ENCODE results near the gene LRRC49. TPM values are rescaled to one million over a fixed set of nuclear protein-coding genes. Genes with fewer than 3 reads are reported as not detected.
A peak's percentile ranks its signal among the peaks of the same experiment; 100 is the strongest.
"Not testable (repeated sequence)": the region's sequence is repeated elsewhere in the genome, so short reads cannot be mapped to it uniquely, and the experiment has no call there.

LRRC49 gene
- total RNA-seq, 2 experiments from 2014 or later = 0.14 to 0.62 TPM

GRCh38 chr15:70856884-70857561 is 35.6 kb upstream of the LRRC49 start:
- H3K4me3 Mint-ChIP-seq = no peak overlapping the region
- intact Hi-C loops (cut with DNase I, micrococcal nuclease) = no loop called here
- peaks cover 28% of the 10 kb centered on the region for H3K27me3 Mint-ChIP-seq
- H3K4me1 Mint-ChIP-seq = peaks cover 3% of the 10 kb centered on the region
- ATAC-seq = no peak
- no peaks in the 10 kb centered on the region for H3K9me3 Mint-ChIP-seq (ENCODE audit: low read depth)
- no peak for DNase-seq
- POLR2A ChIA-PET = no interaction called here
- CTCF ChIA-PET = interaction anchor here (0.5 to 1.6 kb wide), 2 partner anchors 18 to 57 kb away, joined by 3 to 4 read pairs; no protein-coding TSS in a partner anchor
- no peaks in the 10 kb centered on the region for H3K36me3 Mint-ChIP-seq (ENCODE audit: low read depth)
- no peak overlapping the region for H3K27ac Mint-ChIP-seq

GRCh38 chr15:70857562-70858285 is 34.9 kb upstream of the LRRC49 start:
- H3K27ac Mint-ChIP-seq = no peak overlapping the region
- ChIA-PET POLR2A (no interaction called here), CTCF (interaction anchor here (1.6 kb wide), 1 partner anchor 17 kb away, joined by 4 read pairs; no protein-coding TSS in a partner anchor)
- ATAC-seq (no peak), DNase-seq (no peak)
- no peak overlapping the region for H3K4me3 Mint-ChIP-seq
- peaks cover 24% of the 10 kb centered on the region for H3K27me3 Mint-ChIP-seq
- H3K4me1 Mint-ChIP-seq = peaks cover 3% of the 10 kb centered on the region
- intact Hi-C loops (cut with DNase I, micrococcal nuclease) = no loop called here
- H3K9me3 Mint-ChIP-seq (ENCODE audit: low read depth) = no peaks in the 10 kb centered on the region
- H3K36me3 Mint-ChIP-seq (ENCODE audit: low read depth) = no peaks in the 10 kb centered on the region

GRCh38 chr15:70858614-70859321 is 33.9 kb upstream of the LRRC49 start:
- peaks cover 18% of the 10 kb centered on the region for H3K27me3 Mint-ChIP-seq
- H3K4me1 Mint-ChIP-seq; intact Hi-C loops (cut with DNase I, micrococcal nuclease); H3K36me3 Mint-ChIP-seq (ENCODE audit: low read depth); POLR2A ChIA-PET; H3K4me3 Mint-ChIP-seq; H3K27ac Mint-ChIP-seq; ATAC-seq; DNase-seq; H3K9me3 Mint-ChIP-seq (ENCODE audit: low read depth): not testable (repeated sequence)
- CTCF ChIA-PET = interaction anchor here (1.0 to 1.2 kb wide), 3 partner anchors 11 to 48 kb away, joined by 3 to 5 read pairs (median 3); no protein-coding TSS in a partner anchor

- H3K9me3 Mint-ChIP-seq (ENCODE audit: low read depth) = no peaks in the 10 kb centered on the region
- H3K4me1 Mint-ChIP-seq = peaks cover 2% of the 10 kb centered on the region
- peaks cover 16% of the 10 kb centered on the region for H3K27me3 Mint-ChIP-seq
- CTCF ChIA-PET = interaction anchor here (1.0 to 1.2 kb wide), 3 partner anchors 10 to 47 kb away, joined by 3 to 5 read pairs (median 3); no protein-coding TSS in a partner anchor
- intact Hi-C loops (cut with DNase I, micrococcal nuclease) = no loop called here
- no peak overlapping the region for H3K4me3 Mint-ChIP-seq
- H3K36me3 Mint-ChIP-seq (ENCODE audit: low read depth) = no peaks in the 10 kb centered on the region
- POLR2A ChIA-PET = interaction anchor here (0.6 kb wide), 1 partner anchor 141 kb away, joined by 3 read pairs; no protein-coding TSS in a partner anchor
- no peak overlapping the region for H3K27ac Mint-ChIP-seq
- DNase-seq = no peak
- no peak for ATAC-seq
These were observed 33.2 kb upstream of the LRRC49 start for GRCh38 chr15:70859322-70859908.

- intact Hi-C loops (cut with DNase I, micrococcal nuclease) = no loop called here
- Mint-ChIP-seq H3K27me3 (peaks cover 10% of the 10 kb centered on the region), H3K9me3 (ENCODE audit: low read depth) (no peaks in the 10 kb centered on the region), H3K4me1 (no peaks in the 10 kb centered on the region), H3K4me3 (no peak overlapping the region), H3K36me3 (ENCODE audit: low read depth) (no peaks in the 10 kb centered on the region), H3K27ac (no peak overlapping the region)
- DNase-seq = no peak
- POLR2A ChIA-PET = interaction anchor here (0.6 kb wide), 1 partner anchor 141 kb away, joined by 3 read pairs; no protein-coding TSS in a partner anchor
- no peak for ATAC-seq
- CTCF ChIA-PET = interaction anchor here (1.1 to 1.2 kb wide), 2 partner anchors 10 to 46 kb away, joined by 3 read pairs; no protein-coding TSS in a partner anchor
These were observed 32.6 kb upstream of the LRRC49 start for GRCh38 chr15:70859998-70860397.

DNA sequence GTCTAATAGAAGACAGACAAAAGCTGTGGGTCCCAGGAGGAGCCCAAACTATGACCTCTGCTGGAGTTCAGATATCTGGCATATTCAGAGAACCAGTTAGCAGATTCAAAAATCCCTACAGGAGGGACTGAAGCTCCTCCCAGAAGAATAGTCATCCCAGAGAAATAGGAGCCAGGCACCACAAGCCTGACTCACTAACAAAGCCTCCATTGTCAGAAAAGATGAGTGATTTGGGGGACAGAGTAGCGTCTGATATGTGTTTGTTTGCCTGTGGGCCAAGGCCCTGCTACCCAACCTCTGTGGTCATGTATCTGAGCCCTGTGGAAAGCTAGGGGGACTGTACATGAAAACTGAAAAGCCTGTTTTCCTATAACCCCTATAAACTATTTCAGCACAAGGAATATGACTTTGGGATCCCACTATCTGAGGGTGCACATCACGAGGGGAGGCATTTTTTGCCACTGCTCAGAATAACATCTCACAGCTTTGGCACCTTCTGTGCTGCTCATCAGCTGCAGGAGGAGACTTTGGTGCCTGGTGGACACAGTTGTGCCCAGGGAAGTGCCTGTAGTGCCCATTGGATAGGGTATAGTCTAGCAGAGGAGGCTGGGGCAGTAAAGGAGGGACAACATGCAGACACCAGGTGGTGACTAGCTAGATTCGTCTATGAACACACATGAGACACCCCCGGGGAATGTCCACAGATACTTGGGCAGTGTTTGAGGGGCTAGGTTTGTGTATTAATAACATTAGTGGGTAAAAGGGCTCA is 29.0 kb upstream of the LRRC49 start:
- no peaks in the 10 kb centered on the region for H3K9me3 Mint-ChIP-seq (ENCODE audit: low read depth)
- CTCF ChIA-PET = no interaction called here
- no peaks in the 10 kb centered on the region for H3K36me3 Mint-ChIP-seq (ENCODE audit: low read depth)
- intact Hi-C loops (cut with DNase I, micrococcal nuclease) = no loop called here
- H3K4me1 Mint-ChIP-seq = no peaks in the 10 kb centered on the region
- POLR2A ChIA-PET = no interaction called here
- no peak overlapping the region for H3K4me3 Mint-ChIP-seq
- ATAC-seq = no peak
- no peak overlapping the region for H3K27ac Mint-ChIP-seq
- peaks cover 6% of the 10 kb centered on the region for H3K27me3 Mint-ChIP-seq
- DNase-seq = no peak

DNA sequence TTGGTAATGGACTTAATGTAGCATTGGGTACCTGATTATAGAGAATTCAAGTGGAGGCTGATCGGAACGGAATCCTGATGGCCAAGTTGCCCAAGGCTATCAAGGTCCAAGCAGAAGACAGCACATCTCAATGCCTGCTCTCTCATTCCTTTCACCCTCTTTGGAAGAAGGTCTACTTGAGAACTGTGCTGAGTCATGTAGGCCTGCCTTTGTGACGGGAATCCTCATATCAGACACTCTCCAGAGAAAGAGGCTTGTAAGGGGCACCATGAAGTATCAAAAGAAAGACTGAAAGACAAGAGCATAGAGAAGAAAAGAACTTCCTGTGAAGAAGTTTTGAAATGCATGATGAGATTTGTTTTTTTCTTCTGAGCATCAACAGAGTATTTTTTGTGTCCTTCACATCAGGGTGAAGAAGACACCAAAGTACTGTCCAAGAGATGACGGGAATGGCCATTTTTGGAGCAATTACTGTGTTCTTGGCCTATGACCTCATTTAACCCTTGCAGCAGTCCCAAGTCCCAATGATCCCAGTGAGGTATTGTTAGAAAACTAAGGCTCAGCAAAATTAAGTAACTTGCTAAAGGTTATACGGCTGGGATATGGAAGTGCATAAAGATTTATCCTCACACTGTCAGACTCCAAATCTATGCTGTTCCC is 25.5 kb upstream of the LRRC49 start:
- no peaks in the 10 kb centered on the region for H3K36me3 Mint-ChIP-seq (ENCODE audit: low read depth)
- intact Hi-C loops (cut with DNase I, micrococcal nuclease) = no loop called here
- no peak overlapping the region for H3K27ac Mint-ChIP-seq
- ChIA-PET POLR2A (no interaction called here), CTCF (interaction anchor here (0.6 kb wide), 1 partner anchor 93 kb away, joined by 3 read pairs; no protein-coding TSS in a partner anchor)
- no peaks in the 10 kb centered on the region for H3K9me3 Mint-ChIP-seq (ENCODE audit: low read depth)
- DNase-seq = no peak
- H3K4me3 Mint-ChIP-seq = no peak overlapping the region
- H3K27me3 Mint-ChIP-seq = peaks cover 2% of the 10 kb centered on the region
- no peak for ATAC-seq
- no peaks in the 10 kb centered on the region for H3K4me1 Mint-ChIP-seq

DNA sequence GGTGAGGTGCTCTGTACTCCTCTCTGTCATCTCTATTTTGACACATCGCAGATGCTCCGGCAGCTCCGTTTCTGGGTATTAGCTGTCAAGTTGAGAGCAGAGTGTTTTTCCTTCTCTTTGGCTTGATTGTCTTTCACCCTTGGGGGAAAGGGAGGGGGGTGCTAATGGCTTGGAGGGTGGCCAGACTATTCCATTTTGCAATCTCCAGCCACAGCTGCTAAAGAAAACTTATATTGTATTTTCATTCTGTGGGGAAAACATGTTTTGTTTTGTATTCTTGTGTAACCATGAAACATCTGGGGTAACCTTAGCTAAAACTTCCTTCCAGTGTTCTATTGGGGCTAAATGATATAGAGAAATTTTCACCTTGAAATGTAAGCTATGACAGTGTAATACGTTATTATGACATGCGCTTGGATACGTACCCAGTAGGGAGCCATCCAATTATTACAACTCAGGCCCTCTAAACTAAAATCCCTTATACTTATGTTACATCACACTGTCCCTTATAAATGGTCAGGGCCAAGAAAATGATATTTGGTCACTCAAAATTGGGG is 24.6 kb upstream of the LRRC49 start:
- CTCF ChIA-PET = interaction anchor here (0.6 to 0.9 kb wide), 2 partner anchors 44 to 94 kb away, joined by 3 to 4 read pairs; no protein-coding TSS in a partner anchor
- Mint-ChIP-seq H3K4me1 (no peaks in the 10 kb centered on the region), H3K4me3 (no peak overlapping the region), H3K27me3 (peaks cover 2% of the 10 kb centered on the region), H3K36me3 (ENCODE audit: low read depth) (no peaks in the 10 kb centered on the region), H3K9me3 (ENCODE audit: low read depth) (no peaks in the 10 kb centered on the region), H3K27ac (no peak overlapping the region)
- ATAC-seq (no peak), DNase-seq (no peak)
- intact Hi-C loops (cut with DNase I, micrococcal nuclease) = no loop called here
- POLR2A ChIA-PET = no interaction called here

DNA sequence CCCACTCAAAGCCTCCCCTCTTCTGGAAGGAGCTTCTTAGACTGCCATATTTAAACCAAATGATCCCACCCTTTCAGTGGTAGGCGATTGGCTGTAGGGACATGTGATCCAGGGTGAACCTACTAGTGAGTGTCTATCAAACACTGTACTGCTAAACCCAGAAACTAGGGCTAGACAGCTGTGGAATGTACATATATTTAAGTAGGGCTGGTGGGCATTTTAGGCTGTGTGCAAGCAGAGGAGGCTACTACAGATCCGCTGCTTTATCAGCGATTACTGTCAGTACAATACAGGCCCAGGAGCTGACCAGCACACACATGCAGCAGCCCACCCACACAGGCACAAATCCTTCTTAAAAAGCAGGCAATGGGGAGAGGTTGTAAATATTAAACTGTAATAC is 23.3 kb upstream of the LRRC49 start:
- DNase-seq (no peak), ATAC-seq (no peak)
- Mint-ChIP-seq H3K36me3 (ENCODE audit: low read depth) (no peaks in the 10 kb centered on the region), H3K9me3 (ENCODE audit: low read depth) (no peaks in the 10 kb centered on the region), H3K27me3 (peaks cover 8% of the 10 kb centered on the region), H3K4me3 (no peak overlapping the region), H3K4me1 (no peaks in the 10 kb centered on the region), H3K27ac (no peak overlapping the region)
- CTCF ChIA-PET = interaction anchor here (0.5 to 1.3 kb wide), 4 partner anchors 10 to 635 kb away, joined by 3 to 5 read pairs (median 3); no protein-coding TSS in a partner anchor
- POLR2A ChIA-PET = no interaction called here
- intact Hi-C loops (cut with DNase I, micrococcal nuclease) = no loop called here

GRCh38 chr15:70870051-70870450 is 22.6 kb upstream of the LRRC49 start:
- no peak overlapping the region for H3K4me3 Mint-ChIP-seq
- no peaks in the 10 kb centered on the region for H3K36me3 Mint-ChIP-seq (ENCODE audit: low read depth)
- intact Hi-C loops (cut with DNase I, micrococcal nuclease) = no loop called here
- H3K4me1 Mint-ChIP-seq = no peaks in the 10 kb centered on the region
- H3K27ac Mint-ChIP-seq = no peak overlapping the region
- peak; percentile 64 for ATAC-seq
- ChIA-PET POLR2A (no interaction called here), CTCF (interaction anchor here (0.5 to 1.3 kb wide), 4 partner anchors 11 to 634 kb away, joined by 3 to 5 read pairs (median 3); no protein-coding TSS in a partner anchor)
- peaks cover 11% of the 10 kb centered on the region for H3K27me3 Mint-ChIP-seq
- DNase-seq = no peak
- H3K9me3 Mint-ChIP-seq (ENCODE audit: low read depth) = no peaks in the 10 kb centered on the region

Measured in activated CD4-positive, alpha-beta T cell treated with anti-CD3 and anti-CD28 coated beads for 36 hours (primary cell).